Uterus (tissue), 4 donors: ENCODE data around the gene ACOT13. TPM values are rescaled to one million over a fixed set of nuclear protein-coding genes. Genes with fewer than 3 reads are reported as not detected.

ENCODE experiments used
- DNase-seq, 2 donors: peaks; one replicate each; pipeline ENCODE4 v3.0.0-alpha.2; 2019 to 2020
- H3K27ac ChIP-seq, 2 donors: fragments of 200-600 bp; sonication (generic); 1 replicate in 1 of 2; 2 replicates in 1 of 2; pipeline ENCODE4 v1.5.1; 2016 to 2018
- H3K27me3 ChIP-seq, 2 donors: fragments of 200-600 bp; sonication (generic); one replicate each; pipeline ENCODE4 v1.5.1; 2018 to 2019; ENCODE audit warnings: control low read depth in 1 of 2
- H3K36me3 ChIP-seq, 2 donors: fragments of 200-600 bp; sonication (generic); one replicate each; pipeline ENCODE4 v1.5.1; 2019; ENCODE audit warnings: control low read depth in 1 of 2
- H3K4me1 ChIP-seq, 2 donors: fragments of 200-600 bp; sonication (generic); one replicate each; pipeline ENCODE4 v1.5.1; 2018 to 2019; ENCODE audit warnings: control low read depth in 1 of 2
- H3K4me3 ChIP-seq, 2 donors: fragments of 200-600 bp; sonication (generic); 1 replicate in 1 of 2; 2 replicates in 1 of 2; pipeline ENCODE4 v1.5.1; 2018 to 2019; ENCODE audit warnings: mild to moderate bottlenecking in 1 of 2
- H3K9me3 ChIP-seq, 2 donors: fragments of 200-600 bp; sonication (generic); one replicate each; pipeline ENCODE4 v1.5.1; 2019; ENCODE audit warnings: control low read depth in 1 of 2
- CTCF ChIP-seq, 4 experiments: fragments of 200-600 bp in 2 of 4; fragments of 450-650 bp in 2 of 4; sonication (generic) in 2 of 4; IDR thresholded peaks; one replicate each; pipeline ENCODE4 v1.5.1; 2016 to 2019; ENCODE audit warnings: antibody characterized with exemption in 4 of 4, mild to moderate bottlenecking in 2 of 4, moderate library complexity in 1 of 4
- POLR2A ChIP-seq, 2 donors: fragments of 450-650 bp; IDR thresholded peaks; one replicate each; pipeline ENCODE4 v1.6.1; 2016; ENCODE audit warnings: antibody characterized with exemption in 2 of 2, mild to moderate bottlenecking in 1 of 2, moderate library complexity in 1 of 2
- intact Hi-C: fragments of 100-400 bp; cut with DNase I; formaldehyde crosslinking; loops from one replicate; pipeline ENCODE4 v1.15.1; 2023; ENCODE audit warnings: low total_unique reads
- total RNA-seq, 4 donors: library from RNA; depleted of rRNA in 3 of 4; stranded (reverse); fragments of >200 nt in 3 of 4; gene quantifications; one replicate each; pipeline versions ENCODE4 v1.1.0 to v1.2.4, GENCODE V29; 2014 to 2023
- donor health status: DM: yes; HTN: yes; CAD: no.

The ACOT13 gene
- total RNA-seq, 4 donors from 2014 or later: 3.8 to 10.0 (median 4.2) TPM

GRCh38 chr6:24643920-24644319, 23.0 kb upstream of the ACOT13 start:
- no peak for TF ChIP-seq CTCF (IDR thresholded peaks at IDR 0.05)
- no peak for TF ChIP-seq POLR2A (IDR thresholded peaks at IDR 0.05)
- intact Hi-C loops: no loop called here
- Histone ChIP-seq H3K4me3 (no peak overlapping the region), H3K9me3 (no peaks in the 10 kb centered on the region), H3K36me3 (no peaks in the 10 kb centered on the region), H3K27me3 (peaks cover 0 to 16% of the 10 kb centered on the region in 2 donors), H3K4me1 (peaks cover 0 to 6% of the 10 kb centered on the region in 2 donors), H3K27ac (no peak overlapping the region)
- DNase-seq: no peak

GRCh38 chr6:24644377-24644776, 22.5 kb upstream of the ACOT13 start:
- no peak for DNase-seq
- peaks cover 0 to 16% of the 10 kb centered on the region in 2 donors for H3K27me3 ChIP-seq
- intact Hi-C loops: no loop called here

GRCh38 chr6:24646771-24647170, 20.1 kb upstream of the ACOT13 start:
- TF ChIP-seq CTCF (IDR thresholded peaks at IDR 0.05) (no peak), POLR2A (IDR thresholded peaks at IDR 0.05) (no peak)
- no peak overlapping the region for H3K4me3 ChIP-seq
- peaks cover 0 to 16% of the 10 kb centered on the region in 2 donors for H3K27me3 ChIP-seq
- DNase-seq: no peak
- peaks cover 0 to 6% of the 10 kb centered on the region in 2 donors for H3K4me1 ChIP-seq
- intact Hi-C loops: no loop called here
- no peaks in the 10 kb centered on the region for H3K9me3 ChIP-seq
- H3K36me3 ChIP-seq: no peaks in the 10 kb centered on the region
- no peak overlapping the region for H3K27ac ChIP-seq

More at GRCh38 chr6:24644377-24644776, 22.5 kb upstream of the ACOT13 start:
- H3K4me1 ChIP-seq: peaks cover 0 to 6% of the 10 kb centered on the region in 2 donors
- H3K36me3 ChIP-seq: no peaks in the 10 kb centered on the region
- H3K27ac ChIP-seq: no peak overlapping the region
- no peak overlapping the region for H3K4me3 ChIP-seq
- H3K9me3 ChIP-seq: no peaks in the 10 kb centered on the region
- TF ChIP-seq CTCF (IDR thresholded peaks at IDR 0.05) (no peak), POLR2A (IDR thresholded peaks at IDR 0.05) (no peak)

- intact Hi-C loops: no loop called here
- H3K9me3 ChIP-seq: no peaks in the 10 kb centered on the region
- no peak overlapping the region for H3K4me3 ChIP-seq
- H3K4me1 ChIP-seq: peaks cover 0 to 6% of the 10 kb centered on the region in 2 donors
- peaks cover 0 to 16% of the 10 kb centered on the region in 2 donors for H3K27me3 ChIP-seq
- no peak for DNase-seq
- no peak overlapping the region for H3K27ac ChIP-seq
- no peaks in the 10 kb centered on the region for H3K36me3 ChIP-seq
- no peak for TF ChIP-seq CTCF (IDR thresholded peaks at IDR 0.05)
- no peak for TF ChIP-seq POLR2A (IDR thresholded peaks at IDR 0.05)
Observed at GRCh38 chr6:24648276-24648675, 18.6 kb upstream of the ACOT13 start.

GRCh38 chr6:24649691-24650090, 17.2 kb upstream of the ACOT13 start:
- TF ChIP-seq CTCF (IDR thresholded peaks at IDR 0.05) (no peak), POLR2A (IDR thresholded peaks at IDR 0.05) (no peak)
- intact Hi-C loops: no loop called here
- no peak overlapping the region for H3K4me3 ChIP-seq
- H3K27me3 ChIP-seq: peaks cover 0 to 3% of the 10 kb centered on the region in 2 donors
- H3K27ac ChIP-seq: no peak overlapping the region
- no peaks in the 10 kb centered on the region for H3K36me3 ChIP-seq
- DNase-seq: no peak
- H3K9me3 ChIP-seq: no peaks in the 10 kb centered on the region
- peaks cover 0 to 6% of the 10 kb centered on the region in 2 donors for H3K4me1 ChIP-seq
